GM23248 (cell line): Measurements from ENCODE around the gene AKAP6.

Experiments used
- EZH2 ChIP-seq: fragments of 200-600 bp; sonication (generic); IDR thresholded peaks from 2 replicates; pipeline ENCODE4 v1.6.1; 2018; ENCODE audit warnings: antibody characterized with exemption, mild to moderate bottlenecking; ENCODE audit not compliant: insufficient read depth, poor library complexity, severe bottlenecking
- EZH2phosphoT487 ChIP-seq: fragments of 200-600 bp; sonication (generic); IDR thresholded peaks from 2 replicates; pipeline ENCODE4 v1.6.1; 2018; ENCODE audit warnings: antibody characterized with exemption, moderate library complexity, mild to moderate bottlenecking, low read depth; ENCODE audit not compliant: insufficient read depth

DNA sequence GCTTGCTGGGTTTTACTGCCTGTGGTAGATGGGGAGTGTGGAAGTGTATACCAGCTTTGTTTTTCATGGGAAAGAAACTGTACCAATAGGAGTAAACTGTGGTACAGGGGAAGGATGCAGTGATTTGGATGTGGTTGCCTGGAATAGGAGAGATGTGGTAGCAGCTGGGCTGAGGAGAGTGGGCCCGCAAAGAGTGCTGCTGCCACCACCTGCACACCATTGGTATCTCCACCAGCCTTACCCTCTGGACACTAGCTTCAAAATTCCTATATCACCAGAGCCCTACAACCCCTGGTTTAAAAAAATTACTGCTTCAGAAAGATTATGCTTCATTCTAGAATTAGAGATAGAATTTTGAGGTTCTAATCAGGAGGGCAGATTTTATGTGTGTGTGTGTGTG lies 53.6 kb downstream of the AKAP6 start:
- TF ChIP-seq EZH2 (no peak), EZH2phosphoT487 (no peak)
